ENCODE measurements around the gene OPRL1. TPM values are rescaled to one million over a fixed set of nuclear protein-coding genes. Genes with fewer than 3 reads are reported as not detected.

Gene OPRL1
- polyA plus RNA-seq, 1 of the 3 experiments (the other 2 are of a cell fraction) = 1.8 TPM

DNA sequence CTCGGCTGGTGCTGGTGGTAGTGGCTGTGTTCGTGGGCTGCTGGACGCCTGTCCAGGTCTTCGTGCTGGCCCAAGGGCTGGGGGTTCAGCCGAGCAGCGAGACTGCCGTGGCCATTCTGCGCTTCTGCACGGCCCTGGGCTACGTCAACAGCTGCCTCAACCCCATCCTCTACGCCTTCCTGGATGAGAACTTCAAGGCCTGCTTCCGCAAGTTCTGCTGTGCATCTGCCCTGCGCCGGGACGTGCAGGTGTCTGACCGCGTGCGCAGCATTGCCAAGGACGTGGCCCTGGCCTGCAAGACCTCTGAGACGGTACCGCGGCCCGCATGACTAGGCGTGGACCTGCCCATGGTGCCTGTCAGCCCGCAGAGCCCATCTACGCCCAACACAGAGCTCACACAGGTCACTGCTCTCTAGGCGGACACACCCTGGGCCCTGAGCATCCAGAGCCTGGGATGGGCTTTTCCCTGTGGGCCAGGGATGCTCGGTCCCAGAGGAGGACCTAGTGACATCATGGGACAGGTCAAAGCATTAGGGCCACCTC lies 18.7 kb downstream of the OPRL1 start:
- Histone ChIP-seq H3K4me3 (ENCODE audit: low read depth in 2 of 2, low read length in 1 of 2) (no peak overlapping the region), H3F3A (replicated peaks; ENCODE audit: insufficient read depth) (no peaks in the 10 kb centered on the region), H3K4me1 (ENCODE audit: control insufficient read depth in 1 of 2, insufficient read depth in 2 of 2, low read depth in 1 of 2, low read length in 1 of 2) (peaks cover 0 to 2% of the 10 kb centered on the region in 2 experiments; a peak in 1 of 4 replicates), H3K79me2 (ENCODE audit: insufficient read depth) (no peaks in the 10 kb centered on the region), H3K9ac (no peak overlapping the region), H4K20me1 (ENCODE audit: insufficient read depth) (no peaks in the 10 kb centered on the region), H3K4me2 (no peak overlapping the region), H3K9me2 (no peaks in the 10 kb centered on the region), H3K36me3 (replicated peaks in 1 of 2; ENCODE audit: control insufficient read depth in 1 of 2, insufficient read depth in 2 of 2, low read length in 1 of 2) (no peaks in the 10 kb centered on the region), H2AFZ (ENCODE audit: low read depth) (no peak overlapping the region), H3K27me3 (ENCODE audit: insufficient read depth) (no peaks in the 10 kb centered on the region; the same call in 1 of the 2 replicates), H3K9me3 (no peaks in the 10 kb centered on the region), H3K27ac (ENCODE audit: low read depth in 2 of 2, low read length in 1 of 2) (no peak overlapping the region)
- POLR2A ChIA-PET = no interaction called here
- TF ChIP-seq EP300 (IDR thresholded peaks at IDR 0.05; ENCODE audit: borderline replicate concordance in 1 of 2, low read depth in 1 of 2, low read length in 1 of 2) (no peak), TEAD4 (IDR thresholded peaks at IDR 0.05; ENCODE audit: borderline replicate concordance, insufficient read depth) (no peak), TAF1 (IDR thresholded peaks at IDR 0.05; ENCODE audit: borderline replicate concordance, low read depth, low read length) (no peak), FOXJ3 (CRISPR knock-in tag; IDR thresholded peaks at IDR 0.05) (no peak), ELF1 (IDR thresholded peaks at IDR 0.05) (no peak), RXRA (IDR thresholded peaks at IDR 0.05; ENCODE audit: borderline replicate concordance, low read depth) (no peak)
- TF ChIP-seq, protein P1, sequence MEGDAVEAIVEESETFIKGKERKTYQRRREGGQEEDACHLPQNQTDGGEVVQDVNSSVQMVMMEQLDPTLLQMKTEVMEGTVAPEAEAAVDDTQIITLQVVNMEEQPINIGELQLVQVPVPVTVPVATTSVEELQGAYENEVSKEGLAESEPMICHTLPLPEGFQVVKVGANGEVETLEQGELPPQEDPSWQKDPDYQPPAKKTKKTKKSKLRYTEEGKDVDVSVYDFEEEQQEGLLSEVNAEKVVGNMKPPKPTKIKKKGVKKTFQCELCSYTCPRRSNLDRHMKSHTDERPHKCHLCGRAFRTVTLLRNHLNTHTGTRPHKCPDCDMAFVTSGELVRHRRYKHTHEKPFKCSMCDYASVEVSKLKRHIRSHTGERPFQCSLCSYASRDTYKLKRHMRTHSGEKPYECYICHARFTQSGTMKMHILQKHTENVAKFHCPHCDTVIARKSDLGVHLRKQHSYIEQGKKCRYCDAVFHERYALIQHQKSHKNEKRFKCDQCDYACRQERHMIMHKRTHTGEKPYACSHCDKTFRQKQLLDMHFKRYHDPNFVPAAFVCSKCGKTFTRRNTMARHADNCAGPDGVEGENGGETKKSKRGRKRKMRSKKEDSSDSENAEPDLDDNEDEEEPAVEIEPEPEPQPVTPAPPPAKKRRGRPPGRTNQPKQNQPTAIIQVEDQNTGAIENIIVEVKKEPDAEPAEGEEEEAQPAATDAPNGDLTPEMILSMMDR (IDR thresholded peaks at IDR 0.05) = no peak
- CTCF ChIA-PET = interaction anchor here (0.9 to 2.3 kb wide), 4 partner anchors 14 to 40 kb away, joined by 3 to 16 read pairs (median 4); partner anchors contain the start of gene LKAAEAR1
- no peak for DNase-seq
- 89% methylated on average over 12 of the region's 28 CpGs for whole genome bisulfite sequencing (ENCODE audit: low lambda C conversion rate)

DNA sequence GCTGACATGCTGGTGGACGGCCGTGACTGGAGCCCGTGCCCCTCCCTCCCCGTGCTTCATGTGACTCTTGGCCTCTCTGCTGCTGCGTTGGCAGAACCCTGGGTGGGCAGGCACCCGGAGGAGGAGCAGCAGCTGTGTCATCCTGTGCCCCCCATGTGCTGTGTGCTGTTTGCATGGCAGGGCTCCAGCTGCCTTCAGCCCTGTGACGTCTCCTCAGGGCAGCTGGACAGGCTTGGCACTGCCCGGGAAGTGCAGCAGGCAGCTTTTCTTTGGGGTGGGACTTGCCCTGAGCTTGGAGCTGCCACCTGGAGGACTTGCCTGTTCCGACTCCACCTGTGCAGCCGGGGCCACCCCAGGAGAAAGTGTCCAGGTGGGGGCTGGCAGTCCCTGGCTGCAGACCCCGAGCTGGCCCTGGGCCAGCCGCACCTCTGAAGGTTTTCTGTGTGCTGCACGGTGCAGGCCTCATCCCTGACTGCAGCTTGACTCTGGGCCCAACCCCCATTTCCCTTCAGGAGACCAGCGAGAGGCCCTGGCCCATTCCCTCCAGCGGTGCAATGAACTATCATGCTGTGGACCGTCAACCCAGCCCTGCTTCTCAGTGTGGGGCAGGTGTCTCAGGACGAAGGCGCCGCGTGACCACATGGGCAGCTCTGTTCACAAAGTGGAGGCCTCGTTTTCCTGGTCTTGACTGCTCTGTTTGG lies 19.4 kb downstream of the OPRL1 start:
- Histone ChIP-seq H3K79me2 (ENCODE audit: insufficient read depth) (no peaks in the 10 kb centered on the region), H3K36me3 (replicated peaks in 1 of 2; ENCODE audit: control insufficient read depth in 1 of 2, insufficient read depth in 2 of 2, low read length in 1 of 2) (no peaks in the 10 kb centered on the region), H3K9me3 (no peaks in the 10 kb centered on the region), H3K9me2 (no peaks in the 10 kb centered on the region), H3K4me2 (no peak overlapping the region), H3K9ac (no peak overlapping the region), H3K27me3 (ENCODE audit: insufficient read depth) (no peaks in the 10 kb centered on the region; the same call in 1 of the 2 replicates), H3K4me3 (ENCODE audit: low read depth in 2 of 2, low read length in 1 of 2) (no peak overlapping the region), H3K27ac (ENCODE audit: low read depth in 2 of 2, low read length in 1 of 2) (no peak overlapping the region), H3K4me1 (ENCODE audit: control insufficient read depth in 1 of 2, insufficient read depth in 2 of 2, low read depth in 1 of 2, low read length in 1 of 2) (peaks cover 0 to 2% of the 10 kb centered on the region in 2 experiments; a peak in 1 of 4 replicates), H4K20me1 (ENCODE audit: insufficient read depth) (no peaks in the 10 kb centered on the region), H3F3A (replicated peaks; ENCODE audit: insufficient read depth) (no peaks in the 10 kb centered on the region), H2AFZ (ENCODE audit: low read depth) (no peak overlapping the region)
- WGBS (ENCODE audit: low lambda C conversion rate) = 67% methylated on average over 5 of the region's 21 CpGs
- DNase-seq = no peak
- CTCF ChIA-PET = interaction anchor here (0.7 to 2.3 kb wide), 5 partner anchors 15 to 39 kb away, joined by 3 to 16 read pairs (median 5); partner anchors contain the start of gene LKAAEAR1
- POLR2A ChIA-PET = no interaction called here
- TF ChIP-seq FOXM1 (IDR thresholded peaks at IDR 0.05; ENCODE audit: low read depth) (no peak), RCOR1 (IDR thresholded peaks at IDR 0.05; ENCODE audit: low read length) (no peak), YY1 (IDR thresholded peaks at IDR 0.05; ENCODE audit: low read depth) (no peak), FOXJ3 (CRISPR knock-in tag; IDR thresholded peaks at IDR 0.05) (no peak), RXRA (IDR thresholded peaks at IDR 0.05; ENCODE audit: borderline replicate concordance, low read depth) (no peak), GATA2 (CRISPR knock-in tag; IDR thresholded peaks at IDR 0.05) (no peak), FOSL2 (IDR thresholded peaks at IDR 0.05; ENCODE audit: borderline replicate concordance, low read depth) (no peak), GABPA (IDR thresholded peaks at IDR 0.05; ENCODE audit: low read depth) (no peak)
- TF ChIP-seq, protein P2, sequence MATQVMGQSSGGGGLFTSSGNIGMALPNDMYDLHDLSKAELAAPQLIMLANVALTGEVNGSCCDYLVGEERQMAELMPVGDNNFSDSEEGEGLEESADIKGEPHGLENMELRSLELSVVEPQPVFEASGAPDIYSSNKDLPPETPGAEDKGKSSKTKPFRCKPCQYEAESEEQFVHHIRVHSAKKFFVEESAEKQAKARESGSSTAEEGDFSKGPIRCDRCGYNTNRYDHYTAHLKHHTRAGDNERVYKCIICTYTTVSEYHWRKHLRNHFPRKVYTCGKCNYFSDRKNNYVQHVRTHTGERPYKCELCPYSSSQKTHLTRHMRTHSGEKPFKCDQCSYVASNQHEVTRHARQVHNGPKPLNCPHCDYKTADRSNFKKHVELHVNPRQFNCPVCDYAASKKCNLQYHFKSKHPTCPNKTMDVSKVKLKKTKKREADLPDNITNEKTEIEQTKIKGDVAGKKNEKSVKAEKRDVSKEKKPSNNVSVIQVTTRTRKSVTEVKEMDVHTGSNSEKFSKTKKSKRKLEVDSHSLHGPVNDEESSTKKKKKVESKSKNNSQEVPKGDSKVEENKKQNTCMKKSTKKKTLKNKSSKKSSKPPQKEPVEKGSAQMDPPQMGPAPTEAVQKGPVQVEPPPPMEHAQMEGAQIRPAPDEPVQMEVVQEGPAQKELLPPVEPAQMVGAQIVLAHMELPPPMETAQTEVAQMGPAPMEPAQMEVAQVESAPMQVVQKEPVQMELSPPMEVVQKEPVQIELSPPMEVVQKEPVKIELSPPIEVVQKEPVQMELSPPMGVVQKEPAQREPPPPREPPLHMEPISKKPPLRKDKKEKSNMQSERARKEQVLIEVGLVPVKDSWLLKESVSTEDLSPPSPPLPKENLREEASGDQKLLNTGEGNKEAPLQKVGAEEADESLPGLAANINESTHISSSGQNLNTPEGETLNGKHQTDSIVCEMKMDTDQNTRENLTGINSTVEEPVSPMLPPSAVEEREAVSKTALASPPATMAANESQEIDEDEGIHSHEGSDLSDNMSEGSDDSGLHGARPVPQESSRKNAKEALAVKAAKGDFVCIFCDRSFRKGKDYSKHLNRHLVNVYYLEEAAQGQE (IDR thresholded peaks at IDR 0.05; ENCODE audit: low read depth, low read length) = no peak
- TF ChIP-seq, protein P1 (IDR thresholded peaks at IDR 0.05) = no peak
- TF ChIP-seq, protein P3, sequence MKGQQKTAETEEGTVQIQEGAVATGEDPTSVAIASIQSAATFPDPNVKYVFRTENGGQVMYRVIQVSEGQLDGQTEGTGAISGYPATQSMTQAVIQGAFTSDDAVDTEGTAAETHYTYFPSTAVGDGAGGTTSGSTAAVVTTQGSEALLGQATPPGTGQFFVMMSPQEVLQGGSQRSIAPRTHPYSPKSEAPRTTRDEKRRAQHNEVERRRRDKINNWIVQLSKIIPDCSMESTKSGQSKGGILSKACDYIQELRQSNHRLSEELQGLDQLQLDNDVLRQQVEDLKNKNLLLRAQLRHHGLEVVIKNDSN (IDR thresholded peaks at IDR 0.05; ENCODE audit: borderline replicate concordance, low read depth) = no peak
